ENCODE data around the gene KCNH4. TPM values are rescaled to one million over a fixed set of nuclear protein-coding genes. Genes with fewer than 3 reads are reported as not detected.
"Not testable (repeated sequence)": the region's sequence is repeated elsewhere in the genome, so short reads cannot be mapped to it uniquely, and the experiment has no call there.

Gene KCNH4
- polyA plus RNA-seq, 5 donors, result 0.04 to 0.07 TPM; not detected in 3

DNA sequence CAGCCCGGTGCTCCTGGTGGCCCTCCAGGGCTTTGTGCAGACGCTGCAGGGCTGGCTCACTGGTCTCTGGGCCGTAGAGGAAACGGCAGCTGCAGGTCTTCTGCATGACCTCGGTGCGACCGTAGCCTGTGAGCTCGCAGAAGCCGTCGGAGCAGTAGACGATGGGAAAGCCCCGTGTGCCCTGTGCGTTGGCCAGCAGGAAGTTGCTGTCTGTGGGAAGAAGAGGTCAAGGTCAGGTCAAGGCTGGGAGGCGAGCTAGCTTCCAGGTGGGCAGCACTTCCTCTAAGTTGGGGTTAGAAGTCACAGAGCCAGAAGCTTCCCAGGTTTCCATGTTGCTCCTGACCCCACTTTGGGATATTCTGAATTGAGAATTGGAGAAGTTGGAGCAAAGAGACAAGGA is 2.1 kb downstream of the KCNH4 start:
- DNase-seq, result no peak

DNA sequence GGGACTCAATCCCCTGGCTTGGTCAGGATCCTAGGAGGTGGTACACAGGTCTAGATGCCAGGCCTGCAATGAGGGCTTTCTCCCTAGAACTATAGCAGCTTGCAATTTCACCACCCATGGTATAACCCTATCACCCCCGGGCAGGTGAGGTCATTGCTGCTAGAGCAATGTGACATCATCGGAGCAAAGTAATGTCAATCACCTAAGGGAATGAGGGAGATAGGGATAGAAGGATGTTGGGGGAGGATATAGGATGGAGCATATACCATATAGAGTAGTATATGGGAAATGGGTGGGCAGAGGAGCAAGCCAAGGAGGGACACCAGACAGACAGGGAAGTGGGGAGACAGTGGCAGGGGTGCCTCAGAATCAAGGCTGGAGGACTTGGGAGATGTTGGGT is 3.3 kb downstream of the KCNH4 start:
- DNase-seq, result no peak

DNA sequence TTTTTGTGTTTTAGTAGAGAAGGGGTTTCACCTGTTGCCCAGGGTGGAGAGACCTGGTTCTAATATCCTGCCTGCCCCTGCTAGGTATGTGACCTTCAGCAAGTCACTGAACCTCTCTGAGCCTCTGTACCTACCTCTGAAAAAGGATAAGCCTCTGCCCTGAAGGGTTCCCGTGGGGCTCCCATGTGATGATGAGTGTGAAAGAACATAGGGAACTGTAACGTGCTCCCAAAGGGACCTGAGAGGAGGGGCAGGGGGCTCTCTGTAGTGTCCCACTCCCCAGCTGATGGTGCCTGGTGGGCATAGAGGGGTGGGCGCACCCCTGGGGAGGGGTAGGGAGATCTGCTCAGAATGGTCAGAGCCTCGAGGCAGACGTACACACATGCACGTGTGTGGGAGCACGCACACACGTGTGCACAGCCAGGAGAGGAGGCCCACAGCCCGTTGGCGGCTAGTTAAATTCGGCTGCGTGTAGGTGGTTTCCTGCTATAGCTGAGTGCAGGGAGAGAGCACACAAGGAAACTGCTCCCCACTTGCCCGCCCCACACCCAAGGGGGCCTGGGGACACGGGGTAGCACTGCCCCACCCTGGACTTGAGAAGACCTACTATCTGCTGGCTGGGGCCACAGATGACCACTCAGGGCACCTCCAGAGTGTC is 6.7 kb downstream of the KCNH4 start:
- no peak for DNase-seq

DNA sequence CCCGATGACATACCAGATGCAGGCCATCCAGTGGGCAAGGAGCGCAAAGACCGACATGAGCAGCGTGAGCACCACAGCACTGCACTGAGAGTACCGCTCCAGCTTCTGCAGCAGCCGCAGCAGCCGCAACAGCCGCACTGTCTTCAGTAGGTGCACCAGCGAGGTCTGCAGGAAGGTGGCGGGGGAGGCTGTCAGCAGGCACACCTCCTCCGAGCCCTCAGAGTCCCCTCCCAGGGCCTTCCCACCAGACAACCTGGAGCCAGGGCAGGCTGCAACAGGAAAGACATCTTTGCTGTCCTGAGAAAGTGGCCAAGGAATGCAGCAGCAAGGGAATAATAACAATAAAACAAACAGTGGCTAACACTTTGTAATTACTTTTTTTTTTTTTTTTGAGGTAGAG is 9.1 kb downstream of the KCNH4 start:
- DNase-seq, result no peak

DNA sequence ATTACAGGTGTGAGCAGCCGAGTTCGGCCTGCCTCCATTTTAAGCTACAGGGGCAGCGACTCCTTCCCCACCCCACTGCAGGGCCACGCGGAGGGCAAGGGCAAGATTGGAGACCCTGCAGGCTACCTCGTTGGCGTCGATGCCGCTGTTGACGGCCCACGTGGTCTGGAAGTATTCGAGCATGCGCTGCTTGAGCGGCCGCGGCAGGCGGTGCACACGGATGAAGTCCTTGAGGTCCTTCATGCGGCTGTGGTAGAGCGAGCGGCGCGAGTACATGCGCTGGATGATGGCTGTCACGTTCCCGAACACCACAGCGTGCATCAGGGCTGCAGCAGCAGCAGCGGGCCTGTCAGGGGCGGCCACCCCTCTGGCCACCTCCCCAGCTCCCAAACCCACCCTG is 11.6 kb downstream of the KCNH4 start:
- no peak for DNase-seq

DNA sequence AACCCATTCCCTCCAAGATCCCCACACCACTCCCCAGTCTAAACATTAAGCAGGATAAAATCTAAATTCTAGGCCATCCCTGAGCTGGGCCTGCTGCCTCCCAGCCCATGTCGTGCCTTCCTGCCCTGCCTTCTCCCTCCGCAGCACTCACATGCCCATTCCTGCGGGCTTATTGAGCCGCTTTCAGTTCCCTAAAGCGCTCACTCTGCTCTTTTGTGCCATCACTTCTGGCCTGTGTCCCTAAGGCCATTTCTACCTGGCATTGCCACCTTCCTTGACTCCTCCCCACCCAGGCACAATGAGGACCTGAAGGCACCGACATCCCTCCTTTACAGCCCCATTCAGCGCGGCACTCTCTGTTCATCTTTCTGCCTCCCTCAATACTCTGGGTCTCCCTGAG is 13.1 kb downstream of the KCNH4 start:
- DNase-seq, result no peak

DNA sequence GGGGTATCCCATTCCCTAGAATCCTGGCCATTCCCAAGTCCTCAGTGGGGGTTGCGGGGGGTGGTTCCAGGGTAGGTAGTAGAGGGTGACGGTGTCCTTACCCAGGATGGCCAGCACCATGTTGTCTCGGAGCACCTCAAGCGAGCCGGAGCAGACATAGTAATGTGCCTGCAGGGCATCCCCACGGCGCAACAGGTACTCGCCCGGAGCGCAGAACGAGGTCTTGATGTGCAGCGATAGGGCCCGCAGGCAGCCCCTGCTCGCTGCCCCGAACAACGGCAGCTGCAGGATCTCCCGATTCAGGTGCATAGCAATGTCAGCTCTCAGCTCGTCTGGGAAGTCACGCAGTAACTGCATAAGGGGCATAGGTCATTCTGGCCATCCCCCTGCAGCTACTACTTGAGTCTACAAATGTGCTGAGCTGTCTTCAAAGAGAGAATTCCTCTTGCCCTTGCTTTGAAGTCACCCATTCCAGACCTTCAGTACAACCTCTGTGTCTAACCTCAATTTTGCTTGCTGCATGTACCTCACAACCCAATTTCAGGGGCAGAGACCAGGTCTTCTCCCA is 14.7 kb downstream of the KCNH4 start:
- DNase-seq, result no peak

DNA sequence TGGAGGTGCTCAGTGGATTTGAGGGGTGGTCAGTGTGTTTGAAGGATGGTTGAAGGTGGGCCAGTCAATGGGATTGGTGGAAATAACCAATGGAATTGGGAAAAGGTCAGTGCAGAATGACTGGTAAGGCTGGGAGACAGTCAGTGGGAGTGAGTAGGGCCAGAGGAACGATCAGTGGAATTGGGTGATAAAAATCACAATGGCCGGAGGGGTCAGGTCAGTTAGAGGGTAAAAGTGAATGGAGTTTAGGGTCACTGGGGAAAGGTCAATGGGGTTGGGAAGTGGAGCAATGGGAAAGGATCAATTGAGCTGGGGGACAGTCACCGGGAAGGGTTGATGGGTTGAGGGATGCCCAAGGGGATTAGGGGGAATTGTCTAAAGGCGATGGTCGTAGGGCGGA is 15.2 kb downstream of the KCNH4 start:
- DNase-seq, result no peak

DNA sequence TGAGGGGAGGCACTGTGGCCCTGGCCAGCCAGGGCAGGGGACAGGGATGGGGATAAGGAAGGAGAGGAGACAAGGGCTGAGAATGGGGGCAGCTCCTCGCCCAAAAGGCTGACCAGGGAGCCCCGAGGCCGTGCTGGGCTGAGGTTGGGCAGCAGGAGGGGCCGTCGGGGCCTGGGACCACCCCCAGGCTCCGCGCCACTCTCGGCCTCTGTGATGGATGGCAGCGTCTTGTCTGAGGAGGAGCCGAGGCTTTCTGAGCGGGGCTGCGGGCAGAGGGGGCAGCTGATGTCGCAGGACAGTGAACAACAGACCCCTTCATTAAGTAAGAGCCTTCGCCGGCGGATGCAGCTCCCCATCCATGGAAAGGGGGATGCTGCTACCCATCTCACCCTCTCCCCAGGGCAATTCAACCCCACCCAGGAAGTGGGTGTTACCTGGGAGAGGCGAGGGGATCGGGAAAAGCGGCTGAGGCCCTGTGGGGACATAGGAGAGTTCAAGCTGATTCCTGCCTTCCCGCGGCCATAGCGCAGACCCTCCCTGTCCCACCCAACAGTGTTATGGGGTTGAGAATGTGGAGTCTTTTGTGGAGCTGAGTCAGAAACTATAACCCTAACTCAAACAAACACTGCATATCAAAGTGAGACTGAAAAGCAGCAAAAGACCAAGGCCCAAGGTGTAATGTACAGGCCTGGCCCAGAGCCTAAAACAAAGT is 17.1 kb downstream of the KCNH4 start:
- DNase-seq, result no peak

DNA sequence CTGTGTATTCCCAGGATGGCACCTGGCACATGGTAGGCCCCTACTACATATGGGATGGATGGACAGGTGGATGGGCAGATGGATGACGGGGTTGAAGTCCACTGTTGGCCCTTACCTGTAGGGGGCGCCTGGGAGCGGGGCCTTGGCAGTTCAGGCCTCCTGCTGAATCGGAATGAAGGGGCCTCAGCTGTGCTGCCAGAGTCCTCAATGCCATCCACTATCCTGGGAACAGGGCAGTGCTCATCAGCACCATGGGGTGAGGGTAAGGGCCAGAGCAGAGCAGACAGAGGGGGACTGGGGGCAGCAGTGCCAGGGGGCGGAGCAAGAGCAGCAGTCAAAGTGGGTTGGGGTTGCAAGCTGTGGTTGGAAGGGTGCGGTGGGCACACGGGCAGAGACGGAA is 17.8 kb downstream of the KCNH4 start:
- DNase-seq, result no peak

DNA sequence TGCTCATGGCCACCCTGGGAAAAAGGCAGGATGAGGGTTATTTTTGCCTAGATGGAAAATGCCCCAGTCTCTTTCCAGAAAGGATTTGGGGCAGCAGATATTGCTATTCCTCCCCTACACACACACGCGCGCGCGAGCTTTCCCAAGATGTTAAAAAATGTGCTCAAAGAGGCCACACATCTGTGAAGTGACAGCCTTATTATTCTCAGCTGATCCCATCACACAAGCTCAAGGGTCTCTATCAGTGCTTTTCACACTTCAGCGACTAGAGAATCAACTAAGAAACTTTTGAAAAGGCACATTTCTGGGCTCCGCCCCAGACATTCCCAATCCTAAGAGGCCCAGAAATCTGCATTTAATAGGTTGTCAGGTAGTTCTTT is 20.4 kb downstream of the KCNH4 start:
- peak in 1 of 2 donors; percentile 50 for DNase-seq

DNA sequence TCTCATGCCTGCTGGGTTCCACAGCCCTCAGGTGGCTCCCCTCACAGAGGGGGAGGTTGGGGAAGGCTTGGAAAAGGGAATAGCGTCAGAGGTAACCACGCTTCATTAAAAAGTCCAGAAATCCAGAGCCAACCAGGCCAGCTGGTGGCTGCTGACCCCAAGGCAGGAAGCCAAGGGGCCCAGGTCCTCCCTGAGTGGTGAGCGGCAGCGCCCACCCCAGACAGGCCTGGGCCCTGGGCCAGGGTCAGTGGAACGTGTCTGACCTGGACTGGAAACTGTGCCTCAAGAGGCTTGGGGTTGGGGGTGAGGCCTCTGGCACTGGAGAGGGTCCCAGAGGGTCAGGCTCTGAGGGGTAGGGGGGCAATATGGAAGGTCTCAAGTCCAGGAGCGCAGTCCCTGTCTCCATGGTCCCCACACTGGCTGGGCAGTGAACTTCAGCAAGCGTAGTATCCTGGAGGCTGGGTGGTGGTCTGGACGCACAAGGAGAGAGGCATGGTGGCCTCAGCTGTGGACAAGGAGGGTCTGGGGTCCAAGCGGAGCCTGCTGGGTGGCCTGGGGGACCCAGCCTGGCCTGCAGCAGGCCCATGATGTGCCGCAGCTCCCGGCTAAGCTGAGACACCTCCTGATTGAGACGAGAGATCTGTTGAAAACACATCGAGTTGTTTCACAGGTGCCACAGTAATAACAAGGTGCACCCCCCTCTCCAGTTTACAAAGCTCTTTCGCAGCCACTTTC is 21.0 kb downstream of the KCNH4 start:
- no peak for DNase-seq

DNA sequence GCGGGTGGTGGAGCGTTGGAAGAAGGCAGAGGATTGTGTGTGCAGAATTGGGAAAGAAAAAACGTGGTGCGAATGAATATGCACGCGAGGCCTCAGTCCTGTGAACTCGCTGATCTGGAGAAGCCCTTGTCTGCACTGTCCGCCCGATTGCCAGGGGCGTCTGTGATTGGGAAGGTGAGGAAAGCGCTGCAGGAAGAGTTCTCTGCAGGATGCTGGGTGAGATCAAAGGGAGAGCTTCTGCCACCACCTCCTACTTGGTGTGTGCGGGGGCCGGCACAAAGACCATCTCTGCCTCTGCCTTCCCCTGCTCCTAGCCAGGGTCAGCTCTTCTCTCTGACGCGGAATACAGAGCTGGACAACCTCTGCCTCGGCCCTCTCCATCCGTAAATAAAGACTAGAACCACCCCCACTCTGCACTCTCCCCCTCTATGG is 25.3 kb downstream of the KCNH4 start:
- no peak for DNase-seq

DNA sequence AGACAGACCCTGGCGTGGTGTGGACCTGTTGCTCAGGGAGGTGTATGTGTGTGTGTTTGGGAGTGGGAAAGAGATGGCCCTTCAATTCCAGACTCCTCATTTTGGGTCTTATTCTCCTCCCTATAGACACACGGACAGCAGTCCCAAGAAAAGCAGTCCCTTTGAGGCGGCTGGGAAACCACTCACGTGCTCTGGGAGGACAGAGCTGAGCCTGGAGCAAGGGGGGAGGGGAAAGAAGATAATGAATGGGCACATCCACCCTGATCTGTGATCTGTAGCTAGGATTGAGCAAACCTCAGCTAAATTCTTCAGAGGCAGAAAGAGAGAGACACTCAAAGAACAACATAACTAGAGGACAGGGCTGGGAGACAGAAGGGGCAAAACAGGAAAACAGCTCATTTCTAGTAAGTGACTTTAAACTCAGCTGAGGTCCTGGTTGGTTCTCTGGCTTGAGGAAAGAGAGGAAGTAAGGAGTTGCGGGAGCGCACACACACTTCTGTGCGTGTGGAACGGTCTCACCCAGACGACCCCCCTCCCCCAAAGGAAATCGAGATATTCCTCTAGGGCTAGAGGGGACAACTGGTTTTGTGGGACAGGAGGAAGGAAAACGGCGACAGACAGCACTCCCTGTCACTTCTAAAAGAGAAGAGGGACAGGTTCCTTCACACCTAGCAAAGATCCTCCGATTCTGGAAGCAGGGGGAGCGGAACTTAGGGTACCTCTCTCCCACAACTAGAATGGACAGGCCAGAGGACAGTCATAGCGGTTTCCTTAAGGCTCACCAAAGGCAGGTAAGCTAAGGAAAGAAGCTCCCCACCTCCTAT is 26.8 kb downstream of the KCNH4 start:
- no peak for DNase-seq

DNA sequence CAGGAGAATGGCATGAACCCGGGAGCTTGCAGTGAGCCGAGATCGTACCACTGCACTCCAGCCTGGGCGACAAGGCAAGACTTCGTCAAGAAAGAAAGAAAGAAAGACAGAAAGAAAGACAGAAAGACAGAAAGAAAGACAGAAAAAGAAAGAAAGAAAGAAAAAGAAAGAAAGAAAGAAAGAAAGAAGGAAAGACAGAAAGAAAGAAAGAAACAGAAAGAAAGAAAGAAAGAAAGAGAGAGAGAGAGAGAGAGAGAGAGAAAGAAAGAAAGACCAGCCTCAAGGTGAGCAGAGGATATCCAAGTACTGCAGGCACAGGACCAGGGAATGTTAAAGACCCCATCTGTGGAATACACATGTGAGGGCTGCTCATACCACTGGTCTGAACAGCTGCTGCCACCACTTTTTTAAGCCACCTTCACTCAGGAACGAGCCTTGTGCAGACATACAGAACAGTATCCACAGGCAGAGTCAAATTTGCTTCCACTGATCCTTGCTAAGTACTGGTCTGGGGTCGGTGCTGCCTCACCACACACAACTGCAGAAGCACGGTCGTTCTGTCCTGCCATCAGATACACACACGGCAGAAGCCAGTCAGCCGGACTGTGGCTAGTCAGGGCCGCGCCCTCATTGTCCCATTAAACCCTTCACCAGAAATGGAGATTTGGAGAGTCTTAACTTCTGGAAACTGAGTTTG is 33.9 kb downstream of the KCNH4 start:
- no peak for DNase-seq

DNA sequence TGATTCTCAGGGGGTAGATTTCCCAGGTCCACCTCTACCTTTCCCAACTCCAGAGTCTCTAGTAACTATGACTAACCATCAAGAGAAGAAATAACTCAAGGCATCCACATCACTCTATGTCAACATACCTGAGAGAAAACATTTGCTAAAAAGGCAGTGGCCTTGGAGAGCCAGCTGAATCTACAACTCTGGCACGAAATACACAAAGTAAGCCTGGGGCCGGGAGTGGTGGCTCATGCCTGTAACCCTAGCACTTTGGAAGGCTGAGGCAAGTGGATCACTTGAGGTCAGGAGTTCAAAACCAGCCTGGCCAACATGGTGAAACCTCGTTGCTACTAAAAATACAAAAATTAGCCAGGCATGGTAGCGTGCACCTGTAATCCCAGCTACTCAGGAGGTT is 37.8 kb downstream of the KCNH4 start:
- not testable (repeated sequence) for DNase-seq

DNA sequence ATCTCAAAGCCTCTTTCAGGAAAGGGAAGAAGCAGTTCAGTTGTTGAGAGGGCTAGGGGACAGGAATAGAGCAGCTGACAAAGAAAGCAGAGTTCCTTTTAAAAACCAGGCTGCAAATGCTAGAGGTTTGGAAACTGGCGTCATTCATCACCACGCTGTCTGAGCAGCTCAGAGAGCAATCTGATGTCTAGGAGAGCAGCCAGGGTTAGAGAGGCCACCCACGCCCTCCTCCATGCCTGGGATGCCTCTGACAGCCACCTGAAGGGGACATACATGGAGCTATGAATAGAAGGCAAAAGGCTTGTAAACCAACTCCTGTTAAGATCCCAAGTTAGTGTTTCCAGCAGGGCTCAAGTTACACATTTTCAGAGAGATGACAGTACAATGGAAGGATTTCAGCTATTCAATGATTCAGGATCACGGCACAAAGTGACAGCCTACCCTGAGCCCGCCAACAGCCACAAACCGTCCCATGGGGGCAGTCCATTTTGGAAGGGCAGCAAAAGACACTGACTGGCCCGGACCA is 38.5 kb downstream of the KCNH4 start:
- no peak for DNase-seq

DNA sequence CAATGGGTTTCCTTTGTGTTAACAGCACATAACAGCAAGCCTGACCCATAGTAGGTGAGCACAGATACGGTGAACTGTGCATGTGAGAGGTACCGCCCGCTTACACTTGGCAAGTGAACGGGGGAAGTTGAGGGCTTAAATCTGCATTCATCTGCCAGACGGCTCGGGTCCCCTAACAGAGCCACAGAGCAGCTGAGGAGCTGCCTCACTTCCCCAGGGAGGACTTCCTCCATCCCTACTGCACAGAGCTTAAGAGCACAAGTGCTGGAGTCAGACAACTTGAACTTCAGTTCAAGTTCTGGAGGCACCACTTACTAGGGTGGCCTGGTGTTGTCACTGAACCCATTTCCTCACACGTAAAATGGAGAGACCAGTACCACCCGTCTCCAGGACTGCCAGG is 39.6 kb downstream of the KCNH4 start:
- DNase-seq, result no peak

DNA sequence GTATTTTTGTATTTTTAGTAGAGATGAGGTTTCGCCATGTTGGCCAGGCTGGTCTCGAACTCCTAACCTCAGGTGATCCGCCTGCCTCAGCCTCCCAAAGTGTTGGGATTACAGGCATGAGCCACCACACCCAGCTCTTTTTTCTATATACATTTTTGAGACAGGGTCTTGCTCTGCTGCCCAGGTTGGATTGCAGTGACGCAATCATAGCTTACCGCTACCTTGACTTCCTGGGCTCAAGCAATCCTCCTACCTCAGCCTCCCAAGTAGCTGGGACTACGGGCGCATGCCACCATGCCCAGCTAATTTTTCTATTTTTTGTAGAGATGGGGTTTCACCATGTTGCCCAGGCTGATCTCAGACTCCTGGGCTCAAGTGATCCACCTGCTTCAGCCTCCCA is 40.3 kb downstream of the KCNH4 start:
- not testable (repeated sequence) for DNase-seq

DNA sequence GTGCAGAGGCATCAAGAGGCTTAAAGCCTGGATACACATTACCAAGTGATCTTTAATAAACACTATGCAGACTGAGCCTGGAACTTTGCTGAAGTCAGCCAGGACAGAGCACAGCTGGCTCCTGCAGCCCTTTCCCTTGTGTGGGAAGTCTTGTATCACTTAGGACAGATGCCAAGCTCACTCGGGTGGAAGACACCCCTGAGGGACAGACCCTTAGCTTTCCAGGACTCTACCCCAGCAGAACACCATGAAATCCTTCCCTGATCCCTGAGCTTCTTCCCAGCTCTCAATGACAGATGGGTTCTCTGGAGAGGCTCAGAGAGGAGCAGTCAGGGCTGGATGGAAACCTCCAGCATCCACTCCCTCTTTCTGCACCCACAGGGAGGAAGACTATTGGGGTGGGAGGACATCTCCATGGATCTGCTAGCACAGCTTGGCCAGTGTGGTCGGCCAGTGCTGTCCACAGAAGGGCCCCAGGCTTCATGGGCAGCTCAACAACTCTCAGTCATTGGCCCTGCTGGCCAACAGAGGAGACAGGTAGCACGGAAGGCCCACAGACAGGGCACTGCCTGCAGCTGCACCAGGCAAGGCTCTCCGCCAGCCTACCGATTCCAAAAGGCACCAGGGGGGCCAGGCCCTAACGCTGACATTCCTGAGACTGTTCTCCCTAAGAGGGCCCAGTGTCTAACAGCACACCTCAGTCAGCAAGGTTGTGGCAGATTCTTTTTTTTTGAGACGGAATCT is 42.0 kb downstream of the KCNH4 start:
- DNase-seq, result no peak

All from right lung (tissue), 5 donors.